ENCODE measurements around the gene SEPTIN8. TPM values are rescaled to one million over a fixed set of nuclear protein-coding genes. Genes with fewer than 3 reads are reported as not detected.

The SEPTIN8 gene
- total and polyA plus RNA-seq, 2 donors (not counting 1 experiment from before 2014, with no cell fraction given): 4.0 to 5.9 TPM

- Histone ChIP-seq H3K9me3 (ENCODE audit: control extremely low read depth in 1 of 3, control insufficient read depth in 2 of 3, insufficient read depth in 1 of 3, low read length in 2 of 3) (no peaks in the 10 kb centered on the region), H3K27ac (ENCODE audit: low read length in 2 of 2) (no peak overlapping the region), H4K20me1 (ENCODE audit: control insufficient read depth, insufficient read depth, low read length, poor library complexity, severe bottlenecking) (no peaks in the 10 kb centered on the region), H2AFZ (ENCODE audit: insufficient read depth, low read depth, low read length, poor library complexity, severe bottlenecking) (no peak overlapping the region), H3K79me2 (ENCODE audit: control insufficient read depth, insufficient read depth, low read length) (no peaks in the 10 kb centered on the region), H3K9ac (ENCODE audit: low read length) (no peak overlapping the region), H3K4me3 (ENCODE audit: control extremely low read depth in 1 of 5, extremely low read depth in 1 of 5, insufficient read depth in 1 of 5, low read depth in 2 of 5, low read length in 4 of 5) (no peak overlapping the region), H3K27me3 (replicated peaks in 1 of 4; ENCODE audit: control extremely low read depth in 1 of 4, control insufficient read depth in 3 of 4, insufficient read depth in 4 of 4, low read length in 3 of 4) (peaks cover 0 to 12% (median 3%) of the 10 kb centered on the region in 4 experiments), H3K4me1 (ENCODE audit: control insufficient read depth in 2 of 2, insufficient read depth in 2 of 2, low read length in 2 of 2) (no peaks in the 10 kb centered on the region), H3K36me3 (replicated peaks in 1 of 2; ENCODE audit: control extremely low read depth in 1 of 2, control insufficient read depth in 1 of 2, extremely low read depth in 1 of 2, insufficient read depth in 2 of 2, low read length in 1 of 2) (no peaks in the 10 kb centered on the region), H3K4me2 (replicated peaks; ENCODE audit: low read depth, low read length, poor library complexity, severe bottlenecking) (no peak overlapping the region)
- H3K27ac Mint-ChIP-seq: no peak overlapping the region
- peaks cover 37% of the 10 kb centered on the region for H3K27me3 Mint-ChIP-seq
- H3K4me1 Mint-ChIP-seq: no peaks in the 10 kb centered on the region
- no peak for TF ChIP-seq CTCF (IDR thresholded peaks at IDR 0.05)
- no peak for TF ChIP-seq EZH2 (IDR thresholded peaks at IDR 0.05; ENCODE audit: borderline replicate concordance, insufficient read depth, low read depth, low read length, poor library complexity, severe bottlenecking)
- CTCF ChIA-PET: interaction anchor here (0.7 kb wide), 1 partner anchor 9 kb away, joined by 3 read pairs; no protein-coding TSS in a partner anchor
- intact Hi-C loops (cut with micrococcal nuclease): no loop called here
- H3K9me3 Mint-ChIP-seq (ENCODE audit: insufficient read depth): no peaks in the 10 kb centered on the region
- POLR2A ChIA-PET: no interaction called here
- no peak for DNase-seq
- WGBS (ENCODE audit: insufficient coverage): 56% methylated on average over 2 of the region's 2 CpGs
- no peak for ATAC-seq (ENCODE audit: low read depth)
- no peak overlapping the region for H3K4me3 Mint-ChIP-seq
Observed at GRCh38 chr5:132790201-132790865, 13.3 kb upstream of the SEPTIN8 start.
